HepG2 (cell line): ENCODE data around the gene FBRSL1. TPM values are rescaled to one million over a fixed set of nuclear protein-coding genes. Genes with fewer than 3 reads are reported as not detected.

Experiments
- ADNP ChIP-seq: sonication (generic); formaldehyde crosslinking; IDR thresholded peaks from 2 replicates; pipeline ENCODE4 v1.4.0; 2020; ENCODE audit warnings: missing genetic modification reagents
- CBX1 ChIP-seq: IDR thresholded peaks from one replicate; pipeline ENCODE4 v1.6.1; 2016; ENCODE audit warnings: antibody characterized with exemption, low read depth
- FIP1L1 ChIP-seq: fragments of 200-400 bp; formaldehyde crosslinking; IDR thresholded peaks from 2 replicates; pipeline ENCODE4 v1.6.1; 2018; ENCODE audit warnings: low read depth, mild to moderate bottlenecking, low read length, moderate library complexity, borderline replicate concordance; ENCODE audit not compliant: insufficient read depth
- GATAD2A ChIP-seq: IDR thresholded peaks from 2 replicates; pipeline ENCODE4 v1.6.1; 2016
- GPN1 ChIP-seq: sonication (generic); formaldehyde crosslinking; IDR thresholded peaks from 2 replicates; pipeline ENCODE4 v1.5.1; 2020; ENCODE audit warnings: missing genetic modification reagents, borderline replicate concordance
- ISL2 ChIP-seq: sonication (generic); formaldehyde crosslinking; IDR thresholded peaks from 2 replicates; pipeline ENCODE4 v1.5.0; 2020; ENCODE audit warnings: missing genetic modification reagents
- MED8 ChIP-seq: sonication (generic); formaldehyde crosslinking; IDR thresholded peaks from 2 replicates; pipeline ENCODE4 v1.8.1; 2023; ENCODE audit warnings: mild to moderate bottlenecking, missing genetic modification reagents; ENCODE audit not compliant: insufficient replicate concordance
- MXD4 ChIP-seq: IDR thresholded peaks from 2 replicates; pipeline ENCODE4 v1.6.1; 2016; ENCODE audit warnings: mild to moderate bottlenecking, missing biosample characterization, missing genetic modification reagents
- MXI1 ChIP-seq: IDR thresholded peaks from 3 replicates; pipeline ENCODE4 v1.6.1; 2012; ENCODE audit warnings: low read depth, low read length, inconsistent platforms, borderline replicate concordance
- MZF1 ChIP-seq: sonication (generic); formaldehyde crosslinking; IDR thresholded peaks from 2 replicates; pipeline ENCODE4 v1.8.1; 2023; ENCODE audit warnings: mild to moderate bottlenecking, missing genetic modification reagents, borderline replicate concordance
- PAX8 ChIP-seq: sonication (generic); formaldehyde crosslinking; IDR thresholded peaks from 2 replicates; pipeline ENCODE4 v1.8.0; 2022; ENCODE audit warnings: mild to moderate bottlenecking, missing genetic modification reagents, borderline replicate concordance
- PRPF4 ChIP-seq: fragments of 200-400 bp; formaldehyde crosslinking; IDR thresholded peaks from 2 replicates; pipeline ENCODE4 v1.6.1; 2016; ENCODE audit warnings: low read length, low read depth; ENCODE audit not compliant: poor library complexity, severe bottlenecking
- REPIN1 ChIP-seq: sonication (generic); formaldehyde crosslinking; IDR thresholded peaks from 2 replicates; pipeline ENCODE4 v1.8.0; 2022; ENCODE audit warnings: missing genetic modification reagents, low read depth, mild to moderate bottlenecking, borderline replicate concordance
- ZBTB20 ChIP-seq: sonication (generic); formaldehyde crosslinking; IDR thresholded peaks from 2 replicates; pipeline ENCODE4 v1.8.1; 2023; ENCODE audit warnings: missing genetic modification reagents, low read depth, mild to moderate bottlenecking, borderline replicate concordance
- ZFX ChIP-seq: sonication (generic); formaldehyde crosslinking; IDR thresholded peaks from 2 replicates; pipeline ENCODE4 v1.4.0; 2020; ENCODE audit warnings: mild to moderate bottlenecking, low read depth, missing genetic modification reagents, moderate library complexity
- ZNF703 ChIP-seq: sonication (generic); formaldehyde crosslinking; IDR thresholded peaks from 2 replicates; pipeline ENCODE4 v1.5.1; 2020; ENCODE audit warnings: missing genetic modification reagents, mild to moderate bottlenecking, moderate library complexity, borderline replicate concordance
- polyA plus RNA-seq, 8 experiments: library from polyadenylated mRNA; depleted of rRNA in 3 of 8; stranded (reverse) in 7 of 8; unstranded in 1 of 8; fragments of >200 nt; fragmentation: Illumina TruSeq in 4 of 8; extraction: Trizol in 4 of 8; gene quantifications; 2 replicates each; pipeline versions ENCODE4 v1.2.1 to v1.2.3, GENCODE V29; 2011 to 2016; ENCODE audit warnings: low read depth in 4 of 8, missing spikeins in 1 of 8, mixed read lengths in 1 of 8; ENCODE audit not compliant: insufficient read depth in 1 of 8
- total RNA-seq, 5 experiments: library from RNA; depleted of rRNA; stranded (reverse); fragments of >200 nt; fragmentation: Illumina TruSeq; extraction: Trizol; gene quantifications; 2 replicates each; pipeline ENCODE4 v1.2.3, GENCODE V29; 2016; ENCODE audit warnings: low read depth in 1 of 5
- TF ChIP-seq, protein P1 (sequence below): sonication (generic); formaldehyde crosslinking; IDR thresholded peaks from 2 replicates; pipeline ENCODE4 v1.5.0; 2020; ENCODE audit warnings: mild to moderate bottlenecking, low read depth, missing genetic modification reagents, borderline replicate concordance
- TF ChIP-seq, protein P2 (sequence below): sonication (generic); formaldehyde crosslinking; IDR thresholded peaks from 2 replicates; pipeline ENCODE4; 2020; ENCODE audit warnings: missing genetic modification reagents, mild to moderate bottlenecking, borderline replicate concordance
- TF ChIP-seq, protein P3 (sequence below): sonication (generic); formaldehyde crosslinking; IDR thresholded peaks from 2 replicates; pipeline ENCODE4 v1.5.1; 2020; ENCODE audit warnings: mild to moderate bottlenecking, missing genetic modification reagents, moderate library complexity
- TF ChIP-seq, protein P4 (sequence below), 2 experiments: IDR thresholded peaks; 2 replicates each; pipeline ENCODE4 v1.6.1; 2011 to 2012; ENCODE audit warnings: low read length in 2 of 2, borderline replicate concordance in 1 of 2, low read depth in 1 of 2, mild to moderate bottlenecking in 1 of 2, moderate library complexity in 1 of 2

Gene FBRSL1
- total and polyA plus RNA-seq, 2 of the 13 experiments (the other 11 are each of a cell fraction or from before 2014, with no cell fraction given) = 3.6 to 7.9 TPM

DNA sequence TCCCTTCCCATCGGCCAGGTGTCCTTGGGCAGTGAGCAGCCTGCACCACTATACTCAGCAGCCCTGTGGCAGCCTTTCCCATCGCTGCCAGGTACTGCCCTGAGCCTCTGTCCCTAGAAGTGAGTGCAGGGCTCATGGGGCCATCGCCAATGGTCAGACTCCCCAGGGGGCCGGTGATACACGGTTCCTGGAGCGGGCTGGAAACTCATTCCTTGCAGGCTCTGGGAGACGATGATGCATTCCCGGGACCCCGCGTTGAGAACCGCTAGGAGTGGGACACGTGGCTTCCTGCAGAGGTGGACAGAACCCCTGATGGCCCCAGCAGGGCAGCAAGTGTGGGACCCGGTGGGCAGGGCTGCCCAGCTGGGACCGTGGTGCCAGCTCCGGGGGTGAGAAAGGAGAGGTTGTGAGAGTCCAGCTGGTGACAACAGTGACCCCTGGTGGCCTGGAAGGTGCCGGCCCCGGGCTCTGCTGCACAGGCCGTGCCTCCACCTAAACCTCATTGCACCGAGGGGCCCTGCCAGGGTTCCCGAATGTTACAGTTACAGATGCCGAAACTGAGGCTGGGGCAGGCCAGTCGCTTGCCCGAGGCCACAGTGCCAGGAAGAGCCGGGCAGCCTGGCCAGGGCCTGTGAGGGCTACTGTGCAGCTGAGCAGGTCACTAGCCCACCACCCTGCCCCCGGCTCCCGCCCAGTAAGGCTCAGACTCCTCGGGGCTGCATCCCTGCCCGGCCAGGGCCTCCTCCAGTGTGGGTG is 33.8 kb downstream of the FBRSL1 start (continued):
- TF ChIP-seq, protein P1, sequence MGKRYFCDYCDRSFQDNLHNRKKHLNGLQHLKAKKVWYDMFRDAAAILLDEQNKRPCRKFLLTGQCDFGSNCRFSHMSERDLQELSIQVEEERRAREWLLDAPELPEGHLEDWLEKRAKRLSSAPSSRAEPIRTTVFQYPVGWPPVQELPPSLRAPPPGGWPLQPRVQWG (CRISPR knock-in tag) = no peak
- TF ChIP-seq ZBTB20 (CRISPR knock-in tag) (no peak), MXD4 (CRISPR knock-in tag) (no peak), GPN1 (no peak), PAX8 (CRISPR knock-in tag) (no peak), MED8 (peak; percentile 57), ZFX (CRISPR knock-in tag) (peak; percentile 23; the same call in 1 of the 2 replicates), GATAD2A (no peak), REPIN1 (CRISPR knock-in tag) (no peak), FIP1L1 (no peak), MXI1 (no peak), PRPF4 (no peak), ZNF703 (CRISPR knock-in tag) (no peak), CBX1 (peak; percentile 27), ISL2 (CRISPR knock-in tag) (no peak), ADNP (no peak), MZF1 (CRISPR knock-in tag) (no peak)
- TF ChIP-seq, protein P2, sequence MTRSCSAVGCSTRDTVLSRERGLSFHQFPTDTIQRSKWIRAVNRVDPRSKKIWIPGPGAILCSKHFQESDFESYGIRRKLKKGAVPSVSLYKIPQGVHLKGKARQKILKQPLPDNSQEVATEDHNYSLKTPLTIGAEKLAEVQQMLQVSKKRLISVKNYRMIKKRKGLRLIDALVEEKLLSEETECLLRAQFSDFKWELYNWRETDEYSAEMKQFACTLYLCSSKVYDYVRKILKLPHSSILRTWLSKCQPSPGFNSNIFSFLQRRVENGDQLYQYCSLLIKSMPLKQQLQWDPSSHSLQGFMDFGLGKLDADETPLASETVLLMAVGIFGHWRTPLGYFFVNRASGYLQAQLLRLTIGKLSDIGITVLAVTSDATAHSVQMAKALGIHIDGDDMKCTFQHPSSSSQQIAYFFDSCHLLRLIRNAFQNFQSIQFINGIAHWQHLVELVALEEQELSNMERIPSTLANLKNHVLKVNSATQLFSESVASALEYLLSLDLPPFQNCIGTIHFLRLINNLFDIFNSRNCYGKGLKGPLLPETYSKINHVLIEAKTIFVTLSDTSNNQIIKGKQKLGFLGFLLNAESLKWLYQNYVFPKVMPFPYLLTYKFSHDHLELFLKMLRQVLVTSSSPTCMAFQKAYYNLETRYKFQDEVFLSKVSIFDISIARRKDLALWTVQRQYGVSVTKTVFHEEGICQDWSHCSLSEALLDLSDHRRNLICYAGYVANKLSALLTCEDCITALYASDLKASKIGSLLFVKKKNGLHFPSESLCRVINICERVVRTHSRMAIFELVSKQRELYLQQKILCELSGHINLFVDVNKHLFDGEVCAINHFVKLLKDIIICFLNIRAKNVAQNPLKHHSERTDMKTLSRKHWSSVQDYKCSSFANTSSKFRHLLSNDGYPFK (CRISPR knock-in tag) = no peak
- TF ChIP-seq, protein P3, sequence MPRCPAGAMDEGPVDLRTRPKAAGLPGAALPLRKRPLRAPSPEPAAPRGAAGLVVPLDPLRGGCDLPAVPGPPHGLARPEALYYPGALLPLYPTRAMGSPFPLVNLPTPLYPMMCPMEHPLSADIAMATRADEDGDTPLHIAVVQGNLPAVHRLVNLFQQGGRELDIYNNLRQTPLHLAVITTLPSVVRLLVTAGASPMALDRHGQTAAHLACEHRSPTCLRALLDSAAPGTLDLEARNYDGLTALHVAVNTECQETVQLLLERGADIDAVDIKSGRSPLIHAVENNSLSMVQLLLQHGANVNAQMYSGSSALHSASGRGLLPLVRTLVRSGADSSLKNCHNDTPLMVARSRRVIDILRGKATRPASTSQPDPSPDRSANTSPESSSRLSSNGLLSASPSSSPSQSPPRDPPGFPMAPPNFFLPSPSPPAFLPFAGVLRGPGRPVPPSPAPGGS (CRISPR knock-in tag) = no peak
- TF ChIP-seq, protein P4, sequence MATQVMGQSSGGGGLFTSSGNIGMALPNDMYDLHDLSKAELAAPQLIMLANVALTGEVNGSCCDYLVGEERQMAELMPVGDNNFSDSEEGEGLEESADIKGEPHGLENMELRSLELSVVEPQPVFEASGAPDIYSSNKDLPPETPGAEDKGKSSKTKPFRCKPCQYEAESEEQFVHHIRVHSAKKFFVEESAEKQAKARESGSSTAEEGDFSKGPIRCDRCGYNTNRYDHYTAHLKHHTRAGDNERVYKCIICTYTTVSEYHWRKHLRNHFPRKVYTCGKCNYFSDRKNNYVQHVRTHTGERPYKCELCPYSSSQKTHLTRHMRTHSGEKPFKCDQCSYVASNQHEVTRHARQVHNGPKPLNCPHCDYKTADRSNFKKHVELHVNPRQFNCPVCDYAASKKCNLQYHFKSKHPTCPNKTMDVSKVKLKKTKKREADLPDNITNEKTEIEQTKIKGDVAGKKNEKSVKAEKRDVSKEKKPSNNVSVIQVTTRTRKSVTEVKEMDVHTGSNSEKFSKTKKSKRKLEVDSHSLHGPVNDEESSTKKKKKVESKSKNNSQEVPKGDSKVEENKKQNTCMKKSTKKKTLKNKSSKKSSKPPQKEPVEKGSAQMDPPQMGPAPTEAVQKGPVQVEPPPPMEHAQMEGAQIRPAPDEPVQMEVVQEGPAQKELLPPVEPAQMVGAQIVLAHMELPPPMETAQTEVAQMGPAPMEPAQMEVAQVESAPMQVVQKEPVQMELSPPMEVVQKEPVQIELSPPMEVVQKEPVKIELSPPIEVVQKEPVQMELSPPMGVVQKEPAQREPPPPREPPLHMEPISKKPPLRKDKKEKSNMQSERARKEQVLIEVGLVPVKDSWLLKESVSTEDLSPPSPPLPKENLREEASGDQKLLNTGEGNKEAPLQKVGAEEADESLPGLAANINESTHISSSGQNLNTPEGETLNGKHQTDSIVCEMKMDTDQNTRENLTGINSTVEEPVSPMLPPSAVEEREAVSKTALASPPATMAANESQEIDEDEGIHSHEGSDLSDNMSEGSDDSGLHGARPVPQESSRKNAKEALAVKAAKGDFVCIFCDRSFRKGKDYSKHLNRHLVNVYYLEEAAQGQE (IDR thresholded peaks at IDR 0.05; ENCODE audit: borderline replicate concordance in 1 of 2, low read depth in 1 of 2, low read length in 2 of 2) = no peak
